Colonic mucosa (tissue), 4 donors: ENCODE data around the gene MACROD2. TPM values are rescaled to one million over a fixed set of nuclear protein-coding genes. Genes with fewer than 3 reads are reported as not detected.

ENCODE experiments used
- DNase-seq: peaks from one replicate; pipeline ENCODE4 v3.0.0-alpha.2; 2020
- H3K27ac ChIP-seq: fragments of 200-600 bp; one replicate; pipeline ENCODE4 v1.8.0; 2021
- H3K27me3 ChIP-seq: fragments of 200-600 bp; one replicate; pipeline ENCODE4 v1.8.0; 2021
- H3K36me3 ChIP-seq: fragments of 200-600 bp; one replicate; pipeline ENCODE4 v1.8.0; 2021
- H3K4me1 ChIP-seq: fragments of 200-600 bp; one replicate; pipeline ENCODE4 v1.8.0; 2021; ENCODE audit warnings: mild to moderate bottlenecking
- H3K4me3 ChIP-seq: fragments of 200-600 bp; one replicate; pipeline ENCODE4 v1.8.0; 2021
- H3K9ac ChIP-seq, 2 donors: one replicate each; pipeline ENCODE4 v1.7.0; 2013; ENCODE audit warnings: control low read depth in 2 of 2, low read depth in 2 of 2, low read length in 2 of 2
- H3K9me3 ChIP-seq: fragments of 200-600 bp; one replicate; pipeline ENCODE4 v1.8.0; 2021
- intact Hi-C: fragments of 100-400 bp; cut with DNase I; formaldehyde crosslinking; loops from one replicate; pipeline ENCODE4 v1.14.1; 2022
- total RNA-seq, 2 donors: library from RNA; stranded (reverse); fragmentation: NEBNext Ultra II Directional in 1 of 2; extraction: Animal tissue kit (Norgen Biotek cat#: 25700) in 1 of 2; gene quantifications; one replicate each; pipeline ENCODE4 v1.2.1, GENCODE V29; 2021
- TF ChIP-seq, protein P1 (sequence below): fragments of 200-600 bp; IDR thresholded peaks from one replicate; pipeline ENCODE4 v1.8.0; 2022; ENCODE audit warnings: antibody characterized with exemption, mild to moderate bottlenecking
- donor health status: healthy.
- donor health status: DM: no; HTN: no; CAD: no.
- donor health status: DM: no; HTN: no; CAD: no.

MACROD2 gene
- total RNA-seq, 2 donors from 2014 or later, result 3.2 to 3.3 TPM

DNA sequence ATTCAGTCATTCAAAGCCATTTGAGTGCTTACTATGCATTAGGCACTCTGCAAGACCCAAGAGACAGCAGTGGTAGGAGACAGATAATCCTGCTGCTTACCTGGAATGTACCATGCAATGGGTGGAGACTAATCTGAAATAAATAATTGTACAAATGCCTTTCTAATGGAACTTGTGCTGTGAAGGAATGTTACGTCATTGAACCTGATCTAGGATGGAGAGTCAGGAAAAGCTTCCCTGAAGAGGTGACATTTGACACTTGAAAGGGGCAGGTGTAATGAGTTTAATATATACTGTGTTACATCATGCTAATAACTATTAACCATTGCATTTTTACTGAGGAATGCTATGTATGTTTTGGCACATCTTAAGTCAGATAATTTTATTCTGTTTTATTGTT, 833.1 kb downstream of the MACROD2 start:
- no peaks in the 10 kb centered on the region for H3K27me3 ChIP-seq
- no peak overlapping the region for H3K9ac ChIP-seq

DNA sequence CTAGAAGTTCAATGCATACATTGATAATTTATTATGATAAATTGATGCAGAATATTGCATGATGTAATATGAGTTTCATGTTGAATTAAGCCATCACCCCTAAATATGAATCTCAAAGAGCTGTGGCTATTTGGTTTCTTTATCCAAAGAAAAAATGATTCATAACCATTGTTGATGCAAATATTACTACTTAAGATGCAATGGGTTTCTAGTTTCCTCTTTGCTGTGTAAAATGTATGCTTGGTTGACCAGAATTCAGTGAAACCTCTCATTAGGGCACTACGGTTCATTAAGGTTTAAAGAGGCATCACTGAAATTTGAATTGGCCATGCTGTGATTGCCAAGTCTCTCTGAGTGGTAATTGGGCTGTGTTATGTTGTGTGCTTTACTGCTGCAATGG, 834.6 kb downstream of the MACROD2 start:
- H3K9me3 ChIP-seq, result no peaks in the 10 kb centered on the region
- TF ChIP-seq, protein P1, sequence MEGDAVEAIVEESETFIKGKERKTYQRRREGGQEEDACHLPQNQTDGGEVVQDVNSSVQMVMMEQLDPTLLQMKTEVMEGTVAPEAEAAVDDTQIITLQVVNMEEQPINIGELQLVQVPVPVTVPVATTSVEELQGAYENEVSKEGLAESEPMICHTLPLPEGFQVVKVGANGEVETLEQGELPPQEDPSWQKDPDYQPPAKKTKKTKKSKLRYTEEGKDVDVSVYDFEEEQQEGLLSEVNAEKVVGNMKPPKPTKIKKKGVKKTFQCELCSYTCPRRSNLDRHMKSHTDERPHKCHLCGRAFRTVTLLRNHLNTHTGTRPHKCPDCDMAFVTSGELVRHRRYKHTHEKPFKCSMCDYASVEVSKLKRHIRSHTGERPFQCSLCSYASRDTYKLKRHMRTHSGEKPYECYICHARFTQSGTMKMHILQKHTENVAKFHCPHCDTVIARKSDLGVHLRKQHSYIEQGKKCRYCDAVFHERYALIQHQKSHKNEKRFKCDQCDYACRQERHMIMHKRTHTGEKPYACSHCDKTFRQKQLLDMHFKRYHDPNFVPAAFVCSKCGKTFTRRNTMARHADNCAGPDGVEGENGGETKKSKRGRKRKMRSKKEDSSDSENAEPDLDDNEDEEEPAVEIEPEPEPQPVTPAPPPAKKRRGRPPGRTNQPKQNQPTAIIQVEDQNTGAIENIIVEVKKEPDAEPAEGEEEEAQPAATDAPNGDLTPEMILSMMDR, result no peak
- H3K9ac ChIP-seq, result no peak overlapping the region
- no peak for DNase-seq
- H3K4me1 ChIP-seq, result no peaks in the 10 kb centered on the region
- intact Hi-C loops, result no loop called here
- no peak overlapping the region for H3K27ac ChIP-seq
- no peaks in the 10 kb centered on the region for H3K27me3 ChIP-seq
- H3K36me3 ChIP-seq, result no peaks in the 10 kb centered on the region
- H3K4me3 ChIP-seq, result no peak overlapping the region

More for the DNA sequence above, 833.1 kb downstream of the MACROD2 start:
- H3K36me3 ChIP-seq, result no peaks in the 10 kb centered on the region
- TF ChIP-seq, protein P1, result no peak
- H3K9me3 ChIP-seq, result no peaks in the 10 kb centered on the region
- no peak overlapping the region for H3K27ac ChIP-seq
- intact Hi-C loops, result no loop called here
- no peaks in the 10 kb centered on the region for H3K4me1 ChIP-seq
- H3K4me3 ChIP-seq, result no peak overlapping the region
- no peak for DNase-seq

DNA sequence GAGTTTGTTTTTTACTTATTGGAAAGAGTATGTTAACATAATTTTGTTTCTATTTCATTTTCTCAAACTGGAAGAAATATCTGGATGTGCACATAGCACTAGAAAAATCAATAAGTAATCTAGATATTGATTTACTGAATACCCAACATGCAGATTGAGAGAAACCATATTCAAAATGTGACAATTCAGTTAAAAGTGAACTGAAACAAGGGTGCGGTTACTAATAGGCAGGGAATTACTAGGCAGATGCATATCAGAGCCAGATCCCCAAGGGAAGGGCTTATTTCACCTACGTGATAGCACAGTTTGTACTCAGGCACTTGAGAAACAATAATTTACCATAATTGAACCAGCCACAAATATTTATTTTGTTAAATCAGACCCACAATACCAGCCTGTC, 835.1 kb downstream of the MACROD2 start:
- intact Hi-C loops, result no loop called here
- Histone ChIP-seq H3K27ac (no peak overlapping the region), H3K27me3 (no peaks in the 10 kb centered on the region), H3K4me1 (no peaks in the 10 kb centered on the region), H3K9me3 (no peaks in the 10 kb centered on the region), H3K9ac (no peak overlapping the region), H3K36me3 (no peaks in the 10 kb centered on the region), H3K4me3 (no peak overlapping the region)
- TF ChIP-seq, protein P1, result no peak
- DNase-seq, result no peak

DNA sequence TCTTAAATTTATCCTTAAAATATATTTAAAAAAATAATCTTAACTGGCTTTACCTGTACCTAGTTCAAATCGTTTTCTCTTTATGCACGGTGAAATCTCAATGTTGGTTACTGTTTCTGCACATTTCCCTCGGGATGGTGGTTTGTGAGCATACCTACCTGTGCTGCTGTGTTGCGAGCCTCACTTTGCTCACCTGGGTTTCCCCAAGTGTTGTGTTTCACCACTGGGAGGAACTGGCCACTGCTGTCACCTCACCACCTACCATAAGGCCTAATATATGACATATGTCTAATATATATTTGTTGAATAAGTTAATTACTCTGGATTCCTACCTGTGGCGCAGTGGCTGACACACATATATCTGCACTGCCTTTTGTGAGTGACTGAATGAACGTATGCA, 835.6 kb downstream of the MACROD2 start:
- H3K4me3 ChIP-seq, result no peak overlapping the region
- H3K4me1 ChIP-seq, result no peaks in the 10 kb centered on the region
- intact Hi-C loops, result no loop called here
- TF ChIP-seq, protein P1, result no peak
- DNase-seq, result no peak
- H3K27me3 ChIP-seq, result no peaks in the 10 kb centered on the region
- no peak overlapping the region for H3K27ac ChIP-seq
- no peaks in the 10 kb centered on the region for H3K36me3 ChIP-seq
- H3K9ac ChIP-seq, result no peak overlapping the region
- H3K9me3 ChIP-seq, result no peaks in the 10 kb centered on the region

DNA sequence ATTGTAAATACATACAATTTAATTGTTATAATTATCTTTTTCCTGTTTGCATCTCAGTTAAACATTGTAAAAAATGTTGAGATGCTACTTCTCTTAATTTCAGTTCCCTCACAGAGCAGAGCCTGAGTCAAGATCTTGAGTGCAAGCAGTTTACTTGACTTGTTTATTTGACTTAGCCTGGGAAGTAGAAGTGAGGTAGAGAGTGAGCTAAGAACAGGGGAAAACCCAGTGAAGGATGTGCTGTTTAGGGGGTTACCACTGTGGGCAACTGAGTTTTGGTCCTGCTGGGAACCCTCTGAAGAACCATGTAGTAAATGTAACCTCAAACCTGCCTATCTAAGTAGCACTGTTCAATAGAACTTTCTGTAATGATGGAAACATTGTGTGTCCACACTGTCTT, 837.3 kb downstream of the MACROD2 start:
- intact Hi-C loops, result no loop called here
- no peak overlapping the region for H3K27ac ChIP-seq
- no peaks in the 10 kb centered on the region for H3K36me3 ChIP-seq
- H3K27me3 ChIP-seq, result no peaks in the 10 kb centered on the region
- H3K9me3 ChIP-seq, result no peaks in the 10 kb centered on the region
- no peak overlapping the region for H3K4me3 ChIP-seq
- H3K9ac ChIP-seq, result no peak overlapping the region
- no peak for DNase-seq
- no peaks in the 10 kb centered on the region for H3K4me1 ChIP-seq
- TF ChIP-seq, protein P1, result no peak
